GM12891 (cell line): Measurements from ENCODE around the gene C2CD4C.

Experiments
- DNase-seq: peaks from one replicate; pipeline ENCODE4 v3.0.0; 2011; ENCODE audit warnings: low spot score; ENCODE audit not compliant: insufficient read length
- FAIRE-seq: peaks from 2 replicates; lab custom pipeline; 2011; peaks lifted over from hg19 to GRCh38; lab: Jason Lieb, UNC
- PAX5 ChIP-seq: IDR thresholded peaks from 2 replicates; pipeline ENCODE4 v1.6.1; 2011; ENCODE audit warnings: low read length, moderate library complexity, mild to moderate bottlenecking; ENCODE audit not compliant: insufficient read depth, severe bottlenecking
- POLR2A ChIP-seq: IDR thresholded peaks from 2 replicates; pipeline ENCODE4 v1.6.1; 2011; ENCODE audit warnings: low read depth, low read length, control low read depth
- POLR2AphosphoS5 ChIP-seq: IDR thresholded peaks from 2 replicates; pipeline ENCODE4 v1.6.1; 2011; ENCODE audit warnings: low read depth, low read length, control low read depth
- POU2F2 ChIP-seq: IDR thresholded peaks from 2 replicates; pipeline ENCODE4 v1.6.1; 2011; ENCODE audit warnings: low read depth, mild to moderate bottlenecking, control low read depth, low read length, moderate library complexity
- SPI1 ChIP-seq: IDR thresholded peaks from 2 replicates; pipeline ENCODE4 v1.6.1; 2011; ENCODE audit warnings: low read depth, low read length, control low read depth
- TAF1 ChIP-seq: IDR thresholded peaks from 2 replicates; pipeline ENCODE4 v1.6.1; 2011; ENCODE audit warnings: low read depth, low read length, control low read depth

Gene C2CD4C

DNA sequence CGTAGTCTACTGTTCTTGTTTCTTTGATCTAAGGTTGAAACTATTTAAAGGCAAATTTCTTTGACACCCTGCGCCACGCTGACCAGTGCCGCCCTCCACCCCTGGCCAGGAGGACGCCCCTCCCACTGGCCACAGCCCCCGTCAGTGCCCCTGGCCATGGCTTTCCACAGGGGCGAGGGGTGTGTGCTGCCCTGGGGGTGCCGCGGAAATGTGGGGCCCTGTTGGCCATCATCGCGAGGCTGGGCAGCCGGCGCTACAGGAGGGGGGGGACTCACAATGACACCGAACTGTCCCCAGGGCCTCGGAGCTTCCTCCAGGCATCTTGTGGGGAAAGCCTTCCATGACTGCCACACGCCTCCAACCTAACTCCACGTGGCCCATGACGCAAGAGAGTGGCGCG, 41.0 kb upstream of the C2CD4C start:
- FAIRE-seq = no peak
- TF ChIP-seq POLR2A = no peak
- no peak for TF ChIP-seq POLR2AphosphoS5
- no peak for TF ChIP-seq TAF1
- TF ChIP-seq PAX5 = no peak
- TF ChIP-seq POU2F2 = no peak
- TF ChIP-seq SPI1 = no peak
- no peak for DNase-seq

DNA sequence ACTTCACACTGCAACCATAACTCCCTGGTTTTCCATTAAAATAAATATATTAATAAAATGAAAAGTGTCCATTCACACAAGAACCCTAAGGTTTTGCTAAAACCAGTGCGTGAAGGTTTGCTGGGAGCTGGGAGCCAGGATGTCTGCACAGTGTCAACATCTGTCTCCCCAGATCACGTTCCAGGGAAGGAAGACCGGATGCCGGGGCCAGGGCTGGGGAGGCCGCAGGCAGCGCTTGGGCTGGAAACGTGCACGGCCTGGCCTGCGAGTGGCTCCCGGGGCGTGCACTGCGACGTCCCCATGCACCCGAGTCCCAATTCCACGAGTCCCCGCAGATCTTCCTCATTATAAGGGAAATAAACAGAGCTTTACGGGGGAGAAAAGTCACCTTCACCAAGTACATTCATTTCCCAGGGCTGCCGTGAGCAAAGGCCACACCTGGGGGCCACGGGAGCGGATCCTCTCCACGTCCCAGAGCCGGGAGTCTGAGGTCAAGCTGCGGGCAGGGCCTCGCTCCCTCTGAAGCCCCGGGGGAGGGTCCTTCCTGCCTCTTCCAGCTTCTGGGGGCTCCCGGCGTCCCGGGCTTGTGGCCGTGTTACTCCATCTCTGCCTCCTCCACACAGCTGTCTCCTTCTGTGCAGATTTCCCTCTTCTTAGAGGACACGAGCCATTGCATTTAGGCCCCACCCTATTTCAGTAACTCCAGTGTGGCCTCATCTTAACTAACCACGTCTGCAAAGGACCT, 39.0 kb upstream of the C2CD4C start:
- no peak for TF ChIP-seq POLR2A
- TF ChIP-seq POU2F2 = no peak
- no peak for TF ChIP-seq PAX5
- no peak for TF ChIP-seq TAF1
- FAIRE-seq = no peak
- DNase-seq = no peak

DNA sequence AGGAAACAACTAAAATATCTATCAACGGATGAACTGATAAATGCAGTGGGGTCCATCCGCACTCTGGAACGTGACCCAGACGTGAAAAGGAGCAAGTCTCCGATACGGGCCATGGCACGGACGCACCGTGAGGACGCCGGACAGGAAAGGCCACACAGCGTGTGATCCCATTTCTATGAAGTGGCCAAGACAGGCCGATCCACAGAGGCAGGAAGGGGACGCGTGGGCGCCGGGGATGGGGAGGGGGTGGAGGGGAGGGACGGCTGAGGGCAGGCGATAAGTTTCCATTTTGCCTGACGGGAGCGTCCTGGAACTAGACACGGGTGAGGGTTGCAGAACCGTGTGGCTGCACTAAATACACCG, 38.1 kb upstream of the C2CD4C start:
- no peak for FAIRE-seq
- DNase-seq = no peak
- TF ChIP-seq SPI1 (no peak), PAX5 (no peak), POLR2A (no peak), TAF1 (no peak), POU2F2 (no peak), POLR2AphosphoS5 (no peak)

DNA sequence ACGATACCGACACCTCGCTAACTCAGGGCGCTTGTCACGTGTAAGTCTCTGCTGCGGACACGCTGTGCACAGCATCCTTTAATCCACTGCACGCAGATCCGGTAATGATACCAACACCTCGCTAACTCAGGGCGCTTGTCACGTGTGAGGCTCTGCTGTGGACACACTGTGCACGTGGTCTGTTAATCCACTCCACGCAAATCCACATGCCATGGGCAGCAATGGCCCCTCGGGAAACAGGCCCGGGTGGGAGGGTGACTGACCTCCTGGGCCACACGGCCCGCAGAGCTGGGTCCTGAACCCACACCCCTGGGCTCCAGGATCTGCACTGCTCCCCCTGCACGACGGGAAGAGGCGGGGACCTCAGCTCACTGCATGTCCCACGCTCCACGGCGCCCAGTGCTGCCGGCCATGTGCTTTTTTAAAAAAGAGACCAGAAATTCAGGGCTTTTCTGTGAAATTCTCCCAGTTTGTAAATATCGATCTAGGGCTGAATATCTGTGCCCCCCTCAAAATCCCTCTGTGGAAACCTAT, 35.8 kb upstream of the C2CD4C start:
- DNase-seq (no peak), FAIRE-seq (no peak)
- TF ChIP-seq SPI1 (no peak), PAX5 (no peak), POLR2A (no peak), POU2F2 (no peak), POLR2AphosphoS5 (no peak)

DNA sequence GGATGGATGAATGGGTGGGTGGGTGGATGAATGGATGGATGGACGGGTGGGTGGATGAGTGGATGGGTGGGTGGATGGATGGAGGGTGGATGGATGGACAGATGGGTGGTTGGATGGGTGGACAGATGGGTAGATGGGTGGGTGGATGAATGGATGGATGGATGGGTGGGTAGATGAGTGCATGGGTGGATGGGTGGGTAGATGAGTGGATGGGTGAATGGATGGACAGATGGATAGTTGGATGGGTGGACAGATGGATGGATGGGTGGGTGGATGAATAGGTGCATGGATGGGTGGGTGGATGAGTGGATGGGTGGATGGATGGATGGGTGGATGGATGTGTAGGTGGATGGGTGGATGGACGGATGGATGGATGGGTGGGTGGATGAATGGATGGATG, 34.1 kb upstream of the C2CD4C start:
- TF ChIP-seq POLR2AphosphoS5 (no peak), POU2F2 (no peak), PAX5 (no peak), SPI1 (no peak), TAF1 (no peak), POLR2A (no peak)
- DNase-seq (no peak), FAIRE-seq (no peak)

DNA sequence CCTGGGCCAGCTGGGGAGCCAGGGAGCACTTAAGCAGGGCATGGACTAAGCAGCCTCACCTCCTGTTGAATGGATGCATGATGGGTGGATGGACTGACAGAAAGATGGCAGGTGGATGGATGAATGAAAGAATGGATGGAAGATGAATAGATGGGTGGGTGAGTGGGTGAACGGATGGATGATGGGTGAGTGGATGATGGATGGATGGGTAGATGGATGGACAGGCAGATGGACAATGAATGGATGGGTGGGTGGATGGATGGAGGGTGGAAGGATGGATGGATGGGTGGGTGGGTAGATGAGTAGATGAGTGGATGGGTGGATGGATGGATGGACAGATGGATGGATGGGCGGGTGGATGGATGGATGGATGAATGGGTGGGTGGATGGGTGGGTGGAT, 33.1 kb upstream of the C2CD4C start:
- FAIRE-seq = no peak
- TF ChIP-seq POU2F2 (no peak), PAX5 (no peak), SPI1 (no peak), POLR2A (no peak), POLR2AphosphoS5 (no peak), TAF1 (no peak)
- no peak for DNase-seq

DNA sequence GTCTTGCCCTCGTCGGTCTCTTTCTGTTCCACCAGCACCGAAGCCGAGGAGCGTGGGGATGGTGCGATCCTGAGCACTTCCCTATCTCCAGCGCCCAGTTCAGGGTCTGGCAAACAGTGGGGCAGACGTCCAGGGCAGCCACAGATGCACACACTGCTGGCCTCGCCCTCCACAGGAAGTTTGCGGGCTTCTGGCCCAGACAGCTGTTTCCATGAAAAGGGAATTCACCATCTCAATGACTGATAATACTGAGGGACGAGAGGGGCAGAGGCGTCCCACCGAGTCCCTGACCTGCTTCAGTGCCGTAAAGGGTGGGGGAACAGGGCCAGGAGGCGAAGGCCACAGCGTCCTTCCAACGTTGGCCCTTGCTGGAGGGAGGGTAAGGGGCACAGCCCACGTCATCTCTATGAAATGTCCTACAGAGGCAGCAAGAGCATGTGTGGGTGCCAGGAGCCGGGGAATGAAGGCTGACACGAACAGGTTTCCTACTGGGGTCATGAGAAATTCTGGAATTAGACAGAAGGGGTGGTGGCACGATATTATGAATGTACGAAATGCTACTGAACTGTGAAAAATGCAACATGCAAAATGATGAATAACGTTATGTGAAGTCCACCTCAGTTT, 32.4 kb upstream of the C2CD4C start:
- TF ChIP-seq POLR2A = no peak
- TF ChIP-seq SPI1 = no peak
- no peak for TF ChIP-seq PAX5
- no peak for TF ChIP-seq POU2F2
- no peak for TF ChIP-seq TAF1
- no peak for TF ChIP-seq POLR2AphosphoS5
- no peak for DNase-seq
- FAIRE-seq = no peak

DNA sequence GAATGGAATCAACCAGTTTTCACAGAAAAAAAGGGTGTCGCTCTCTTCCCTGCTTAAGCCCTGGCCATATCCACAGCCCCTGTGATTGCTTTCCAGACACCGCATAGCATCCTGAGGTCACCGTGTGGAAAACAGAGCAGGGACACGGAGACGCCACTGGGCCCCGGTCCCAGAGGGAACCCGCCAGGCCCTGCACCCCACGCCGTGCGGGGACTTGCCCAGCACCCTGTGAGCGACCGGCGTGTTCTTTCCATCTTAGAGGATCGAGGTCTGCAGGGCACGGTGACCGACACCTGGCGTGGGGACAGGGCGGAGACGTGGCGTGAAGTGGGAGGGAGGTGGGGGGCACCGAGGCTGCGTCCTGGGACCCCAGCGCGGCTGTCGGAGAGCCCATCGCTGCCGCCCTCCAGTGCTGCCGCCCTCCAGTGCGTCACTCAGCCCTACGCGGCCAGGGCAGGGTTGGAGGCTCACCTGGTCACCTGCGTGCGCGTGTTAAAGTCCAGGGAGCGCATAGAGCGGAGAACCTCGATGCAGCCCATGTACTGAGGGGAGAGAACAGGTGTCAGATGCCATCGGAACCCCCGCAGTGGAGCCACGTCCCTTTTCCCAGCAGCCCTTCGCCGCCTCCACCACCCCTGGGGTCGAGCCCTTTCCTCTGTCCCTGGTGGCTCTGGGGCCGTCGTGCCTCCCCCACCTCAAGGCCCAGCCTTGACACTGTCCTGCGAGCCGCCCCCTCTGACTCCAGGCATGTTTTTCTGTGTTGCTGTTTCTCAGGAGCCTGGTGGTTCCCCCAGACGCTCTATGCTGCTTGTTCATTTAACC, 31.7 kb upstream of the C2CD4C start:
- DNase-seq (no peak), FAIRE-seq (no peak)
- TF ChIP-seq TAF1 (no peak), POLR2A (no peak), PAX5 (no peak), SPI1 (no peak), POU2F2 (no peak), POLR2AphosphoS5 (no peak)

DNA sequence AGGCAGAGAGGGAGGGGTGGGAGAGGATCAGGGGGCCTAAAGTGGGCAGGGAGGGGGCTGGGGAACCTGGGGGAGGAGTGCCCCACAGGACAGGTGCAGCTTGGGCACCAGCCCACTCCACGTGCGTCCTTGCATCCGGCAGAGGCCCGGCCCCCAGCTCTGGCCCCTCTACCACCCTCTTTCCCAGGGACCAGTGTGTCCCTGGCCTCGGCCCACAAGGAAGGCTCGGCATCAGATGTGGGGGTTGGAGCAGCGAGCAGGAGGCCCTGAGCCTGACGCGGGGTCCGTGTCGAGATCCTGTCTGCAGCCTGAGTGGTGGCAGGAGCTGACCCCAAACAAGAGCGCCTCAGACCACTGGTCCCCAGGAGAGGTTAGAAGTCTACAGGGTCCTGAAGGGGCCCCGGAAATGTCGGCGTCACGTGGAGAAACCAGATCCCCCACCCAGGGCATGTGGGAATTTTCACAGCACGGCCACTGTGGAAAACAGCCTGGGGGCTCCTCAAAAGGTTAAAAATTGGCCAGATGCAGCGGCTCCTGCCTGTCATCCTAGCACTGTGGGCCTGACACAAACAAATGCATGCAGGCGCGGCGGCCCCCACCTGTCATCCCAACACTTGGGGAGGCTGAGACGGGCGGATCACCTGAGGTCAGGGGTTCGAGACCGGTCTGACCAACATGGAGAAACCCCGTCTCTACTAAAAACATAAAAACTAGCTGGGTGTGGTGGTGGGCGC, 30.4 kb upstream of the C2CD4C start:
- FAIRE-seq (no peak), DNase-seq (no peak)
- no peak for TF ChIP-seq TAF1
- no peak for TF ChIP-seq PAX5
- TF ChIP-seq SPI1 = no peak
- TF ChIP-seq POLR2AphosphoS5 = no peak
- no peak for TF ChIP-seq POU2F2
- TF ChIP-seq POLR2A = no peak
